Cardiac muscle cell (in vitro differentiated cells and primary cell): ENCODE measurements around the gene SPRR4. TPM values are rescaled to one million over a fixed set of nuclear protein-coding genes. Genes with fewer than 3 reads are reported as not detected.

ENCODE experiments used
- DNase-seq, 2 donors: peaks; one replicate each; pipeline versions ENCODE4 v3.0.0 to v3.0.0-alpha.2; 2010 to 2017; ENCODE audit warnings: low read depth in 1 of 2, low spot score in 1 of 2
- H3K27ac ChIP-seq: fragments of 200-600 bp; sonication (generic); 2 replicates; pipeline ENCODE4 v1.5.1; 2016
- H3K27me3 ChIP-seq: fragments of 200-600 bp; sonication (generic); 2 replicates; pipeline ENCODE4 v1.6.0; 2016; ENCODE audit warnings: control low read depth
- H3K36me3 ChIP-seq: fragments of 200-600 bp; sonication (generic); 2 replicates; pipeline ENCODE4 v1.5.1; 2016; ENCODE audit warnings: control low read depth
- H3K4me1 ChIP-seq: fragments of 200-600 bp; sonication (generic); 2 replicates; pipeline ENCODE4 v1.8.1; 2017; ENCODE audit warnings: low read depth, mild to moderate bottlenecking, mixed run types
- H3K4me3 ChIP-seq: fragments of 200-600 bp; sonication (generic); 2 replicates; pipeline ENCODE4 v1.5.1; 2016; ENCODE audit warnings: mild to moderate bottlenecking
- H3K9me3 ChIP-seq: fragments of 200-600 bp; sonication (generic); 2 replicates; pipeline ENCODE4 v1.5.1; 2017; ENCODE audit warnings: low read depth, mild to moderate bottlenecking, control low read depth
- CTCF ChIP-seq: IDR thresholded peaks from 2 replicates; pipeline ENCODE4 v1.5.1; 2012; ENCODE audit warnings: low read depth, mild to moderate bottlenecking, low read length
- polyA plus RNA-seq: library from polyadenylated mRNA; unstranded; fragments of >200 nt; fragmentation: Nextera tagmentation; extraction: Ambion mirVana; gene quantifications from 2 replicates; pipeline ENCODE4 v1.2.1, GENCODE V29; 2016
- total RNA-seq: library from RNA; depleted of rRNA; stranded (reverse); fragments of >200 nt; gene quantifications from 2 replicates; pipeline ENCODE4 v1.2.3, GENCODE V29; 2016

The SPRR4 gene
- total and polyA plus RNA-seq, 2 experiments from 2014 or later = not detected

- TF ChIP-seq CTCF = no peak
- Histone ChIP-seq H3K27ac (no peak overlapping the region), H3K4me3 (no peak overlapping the region), H3K36me3 (no peaks in the 10 kb centered on the region), H3K4me1 (no peaks in the 10 kb centered on the region), H3K9me3 (no peaks in the 10 kb centered on the region), H3K27me3 (no peaks in the 10 kb centered on the region)
- DNase-seq = no peak
Measured at GRCh38 chr1:152996633-152997400, 26.4 kb downstream of the SPRR4 start.

GRCh38 chr1:152997901-152998300 lies 27.5 kb downstream of the SPRR4 start:
- Histone ChIP-seq H3K9me3 (no peaks in the 10 kb centered on the region), H3K4me3 (no peak overlapping the region), H3K27ac (no peak overlapping the region), H3K4me1 (no peaks in the 10 kb centered on the region), H3K27me3 (no peaks in the 10 kb centered on the region), H3K36me3 (no peaks in the 10 kb centered on the region)
- no peak for DNase-seq
- no peak for TF ChIP-seq CTCF

GRCh38 chr1:152998476-152998875 lies 28.0 kb downstream of the SPRR4 start:
- Histone ChIP-seq H3K4me3 (no peak overlapping the region), H3K9me3 (no peaks in the 10 kb centered on the region), H3K27ac (no peak overlapping the region), H3K4me1 (no peaks in the 10 kb centered on the region), H3K27me3 (no peaks in the 10 kb centered on the region), H3K36me3 (no peaks in the 10 kb centered on the region)
- no peak for DNase-seq
- no peak for TF ChIP-seq CTCF

- Histone ChIP-seq H3K4me1 (no peaks in the 10 kb centered on the region), H3K9me3 (no peaks in the 10 kb centered on the region), H3K27ac (no peak overlapping the region), H3K36me3 (no peaks in the 10 kb centered on the region), H3K27me3 (no peaks in the 10 kb centered on the region), H3K4me3 (no peak overlapping the region)
- DNase-seq = no peak
- TF ChIP-seq CTCF = no peak
Measured at GRCh38 chr1:152999818-153000217, 29.4 kb downstream of the SPRR4 start.

GRCh38 chr1:153000294-153000693 lies 29.8 kb downstream of the SPRR4 start:
- H3K27me3 ChIP-seq = no peaks in the 10 kb centered on the region
- H3K4me1 ChIP-seq = no peaks in the 10 kb centered on the region
- DNase-seq = no peak
- no peaks in the 10 kb centered on the region for H3K9me3 ChIP-seq
- no peaks in the 10 kb centered on the region for H3K36me3 ChIP-seq
- H3K27ac ChIP-seq = no peak overlapping the region
- H3K4me3 ChIP-seq = no peak overlapping the region
- TF ChIP-seq CTCF = no peak
